Suprapubic skin (tissue), 4 donors: ENCODE results near the gene RAB13. TPM values are rescaled to one million over a fixed set of nuclear protein-coding genes. Genes with fewer than 3 reads are reported as not detected.

Experiments
- DNase-seq, 2 donors: peaks; one replicate each; pipeline ENCODE4 v3.0.0-alpha.2; 2019; ENCODE audit warnings: low spot score in 2 of 2
- H3K27ac ChIP-seq: fragments of 200-600 bp; sonication (generic); one replicate; pipeline ENCODE4 v1.5.1; 2019
- H3K27me3 ChIP-seq: fragments of 200-600 bp; sonication (generic); one replicate; pipeline ENCODE4 v1.5.1; 2019
- H3K36me3 ChIP-seq: fragments of 200-600 bp; sonication (generic); one replicate; pipeline ENCODE4 v1.5.1; 2019
- H3K4me1 ChIP-seq: fragments of 200-600 bp; sonication (generic); one replicate; pipeline ENCODE4 v1.5.1; 2019
- H3K4me3 ChIP-seq: fragments of 200-600 bp; sonication (generic); one replicate; pipeline ENCODE4 v1.5.1; 2019; ENCODE audit warnings: mild to moderate bottlenecking
- H3K9me3 ChIP-seq: fragments of 200-600 bp; sonication (generic); one replicate; pipeline ENCODE4 v1.5.1; 2019
- CTCF ChIP-seq, 2 donors: fragments of 200-600 bp in 1 of 2; fragments of 450-650 bp in 1 of 2; sonication (generic) in 1 of 2; IDR thresholded peaks; one replicate each; pipeline ENCODE4 v1.5.1; 2016 to 2019; ENCODE audit warnings: antibody characterized with exemption in 2 of 2, mild to moderate bottlenecking in 1 of 2, moderate library complexity in 1 of 2
- EP300 ChIP-seq: sonication (generic); formaldehyde crosslinking; IDR thresholded peaks from one replicate; pipeline ENCODE4 v1.6.1; 2017; ENCODE audit warnings: antibody characterized with exemption
- POLR2A ChIP-seq, 2 donors: fragments of 450-650 bp; IDR thresholded peaks; one replicate each; pipeline ENCODE4 v1.6.1; 2017; ENCODE audit warnings: antibody characterized with exemption in 2 of 2, mild to moderate bottlenecking in 2 of 2, moderate library complexity in 2 of 2
- POLR2AphosphoS5 ChIP-seq, 3 donors: sonication (generic); formaldehyde crosslinking; IDR thresholded peaks; one replicate each; pipeline ENCODE4 v1.6.1; 2017; ENCODE audit warnings: antibody characterized with exemption in 3 of 3
- WGBS: methylation state at CpG from one replicate; pipeline ENCODE4 v1.1.5; 2018; 5-methylcytosine and 5-hydroxymethylcytosine counted together
- total RNA-seq, 4 donors: library from RNA; depleted of rRNA; stranded (reverse); fragments of >200 nt; gene quantifications; one replicate each; pipeline ENCODE4 v1.1.0, GENCODE V29; 2016

RAB13 gene
- total RNA-seq, 4 donors from 2014 or later = 13.5 to 26.3 (median 23.4) TPM

DNA sequence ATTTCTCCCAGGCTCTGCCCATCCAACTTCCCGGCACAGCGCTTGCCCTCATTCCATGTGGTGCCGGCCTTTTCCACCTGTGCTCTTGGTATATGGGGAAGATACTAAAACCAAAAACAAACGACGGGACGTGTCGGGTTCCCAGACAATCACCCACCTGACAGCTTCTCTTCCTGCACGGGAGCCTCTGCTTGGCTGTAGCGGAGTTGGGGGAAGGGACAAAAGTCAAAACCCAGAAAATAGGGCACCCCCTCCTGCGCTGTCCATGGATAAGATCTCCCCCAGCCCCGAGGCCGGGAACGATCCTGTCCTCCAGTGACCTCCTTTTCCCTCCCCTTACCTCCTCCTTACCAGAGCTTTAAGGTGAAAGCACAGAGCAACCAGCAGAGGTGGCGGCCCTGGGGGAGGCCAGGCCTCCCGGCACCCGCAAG lies 9.3 kb downstream of the RAB13 start:
- peak overlapping the region; percentile 93 for H3K27ac ChIP-seq
- 0% methylated on average over 14 of the region's 16 CpGs for WGBS
- peak overlapping the region; percentile 75 for H3K4me3 ChIP-seq
- no peak for DNase-seq
- no peaks in the 10 kb centered on the region for H3K9me3 ChIP-seq
- H3K27me3 ChIP-seq = no peaks in the 10 kb centered on the region
- no peak for TF ChIP-seq EP300
- TF ChIP-seq CTCF (IDR thresholded peaks at IDR 0.05) = no peak
- TF ChIP-seq POLR2AphosphoS5 (IDR thresholded peaks at IDR 0.05) = no peak
- no peak for TF ChIP-seq POLR2A (IDR thresholded peaks at IDR 0.05)
- H3K36me3 ChIP-seq = peaks cover 38% of the 10 kb centered on the region
- H3K4me1 ChIP-seq = peaks cover 21% of the 10 kb centered on the region

GRCh38 chr1:153973525-153973924 lies 12.6 kb downstream of the RAB13 start:
- no peak overlapping the region for H3K27ac ChIP-seq
- TF ChIP-seq EP300 (no peak), POLR2A (IDR thresholded peaks at IDR 0.05) (no peak), CTCF (IDR thresholded peaks at IDR 0.05) (no peak), POLR2AphosphoS5 (IDR thresholded peaks at IDR 0.05) (no peak)
- DNase-seq = no peak
- no peaks in the 10 kb centered on the region for H3K27me3 ChIP-seq
- no peaks in the 10 kb centered on the region for H3K9me3 ChIP-seq
- no peak overlapping the region for H3K4me3 ChIP-seq
- 72% methylated on average over 7 of the region's 7 CpGs for WGBS
- peaks cover 22% of the 10 kb centered on the region for H3K4me1 ChIP-seq
- peaks cover 27% of the 10 kb centered on the region for H3K36me3 ChIP-seq

DNA sequence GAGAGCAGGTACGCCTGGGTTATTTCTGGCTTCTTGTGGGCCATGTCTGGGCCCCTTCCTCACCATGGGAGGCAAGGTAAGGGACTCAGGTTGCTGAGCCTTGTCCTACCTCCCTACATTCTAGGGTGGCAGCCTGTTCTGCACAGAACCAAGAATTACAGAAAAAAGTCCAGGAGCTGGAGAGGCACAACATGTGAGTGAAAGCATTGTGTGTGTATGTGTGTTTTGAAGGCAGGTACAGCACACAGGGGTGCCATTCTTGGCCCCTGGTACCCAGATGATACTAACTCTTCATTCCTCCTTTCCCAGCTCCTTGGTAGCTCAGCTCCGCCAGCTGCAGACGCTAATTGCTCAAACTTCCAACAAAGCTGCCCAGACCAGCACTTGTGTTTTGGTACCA lies 13.1 kb downstream of the RAB13 start:
- H3K27me3 ChIP-seq = no peaks in the 10 kb centered on the region
- H3K4me1 ChIP-seq = peaks cover 23% of the 10 kb centered on the region
- WGBS = 100% methylated on average over 3 of the region's 3 CpGs
- no peaks in the 10 kb centered on the region for H3K9me3 ChIP-seq
- no peak for DNase-seq
- TF ChIP-seq EP300 (no peak), POLR2A (IDR thresholded peaks at IDR 0.05) (no peak), POLR2AphosphoS5 (IDR thresholded peaks at IDR 0.05) (no peak), CTCF (IDR thresholded peaks at IDR 0.05) (no peak)
- no peak overlapping the region for H3K27ac ChIP-seq
- peaks cover 27% of the 10 kb centered on the region for H3K36me3 ChIP-seq
- H3K4me3 ChIP-seq = no peak overlapping the region

GRCh38 chr1:153970346-153970745 lies 15.8 kb downstream of the RAB13 start:
- peaks cover 23% of the 10 kb centered on the region for H3K4me1 ChIP-seq
- WGBS = 98% methylated on average over 2 of the region's 2 CpGs
- DNase-seq = no peak

DNA sequence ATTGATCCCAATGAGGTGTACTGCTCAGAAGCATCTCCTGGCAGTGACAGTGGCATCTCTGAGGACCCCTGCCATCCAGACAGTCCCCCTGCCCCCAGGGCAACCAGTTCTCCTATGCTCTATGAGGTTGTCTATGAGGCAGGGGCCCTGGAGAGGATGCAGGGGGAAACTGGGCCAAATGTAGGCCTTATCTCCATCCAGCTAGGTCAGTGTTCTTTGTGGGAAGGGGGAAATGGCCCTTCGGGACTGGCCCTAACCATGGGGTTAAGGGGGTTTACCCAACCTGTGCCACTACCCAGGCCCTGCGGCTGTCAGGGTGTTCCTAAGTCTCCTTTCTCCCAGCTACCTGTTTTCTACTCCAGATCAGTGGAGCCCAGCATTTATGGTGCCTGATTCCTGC lies 17.2 kb downstream of the RAB13 start:
- WGBS = 92% methylated on average over 2 of the region's 2 CpGs
- H3K4me3 ChIP-seq = peak overlapping the region; percentile 52
- no peaks in the 10 kb centered on the region for H3K27me3 ChIP-seq
- H3K4me1 ChIP-seq = peaks cover 32% of the 10 kb centered on the region
- H3K36me3 ChIP-seq = peaks cover 15% of the 10 kb centered on the region
- no peak for DNase-seq
- no peaks in the 10 kb centered on the region for H3K9me3 ChIP-seq
- peak overlapping the region; percentile 93 for H3K27ac ChIP-seq
- TF ChIP-seq POLR2A (IDR thresholded peaks at IDR 0.05) (no peak), EP300 (no peak), CTCF (IDR thresholded peaks at IDR 0.05) (no peak), POLR2AphosphoS5 (IDR thresholded peaks at IDR 0.05) (no peak)

More at GRCh38 chr1:153970346-153970745, 15.8 kb downstream of the RAB13 start:
- no peak overlapping the region for H3K4me3 ChIP-seq
- no peaks in the 10 kb centered on the region for H3K27me3 ChIP-seq
- no peaks in the 10 kb centered on the region for H3K9me3 ChIP-seq
- H3K27ac ChIP-seq = no peak overlapping the region
- peaks cover 27% of the 10 kb centered on the region for H3K36me3 ChIP-seq
- no peak for TF ChIP-seq POLR2AphosphoS5 (IDR thresholded peaks at IDR 0.05)
- TF ChIP-seq CTCF (IDR thresholded peaks at IDR 0.05) = no peak
- TF ChIP-seq POLR2A (IDR thresholded peaks at IDR 0.05) = no peak
- TF ChIP-seq EP300 = no peak
